SW 1271 (cell line): ENCODE data around the gene MAGED1.
A peak's percentile ranks its signal among the peaks of the same experiment; 100 is the strongest.

Source experiments
- DNase-seq, 2 experiments: peaks; one replicate each; lab custom pipeline; 2025; lab: John Stamatoyannopoulos, UW

Gene MAGED1, protein sequence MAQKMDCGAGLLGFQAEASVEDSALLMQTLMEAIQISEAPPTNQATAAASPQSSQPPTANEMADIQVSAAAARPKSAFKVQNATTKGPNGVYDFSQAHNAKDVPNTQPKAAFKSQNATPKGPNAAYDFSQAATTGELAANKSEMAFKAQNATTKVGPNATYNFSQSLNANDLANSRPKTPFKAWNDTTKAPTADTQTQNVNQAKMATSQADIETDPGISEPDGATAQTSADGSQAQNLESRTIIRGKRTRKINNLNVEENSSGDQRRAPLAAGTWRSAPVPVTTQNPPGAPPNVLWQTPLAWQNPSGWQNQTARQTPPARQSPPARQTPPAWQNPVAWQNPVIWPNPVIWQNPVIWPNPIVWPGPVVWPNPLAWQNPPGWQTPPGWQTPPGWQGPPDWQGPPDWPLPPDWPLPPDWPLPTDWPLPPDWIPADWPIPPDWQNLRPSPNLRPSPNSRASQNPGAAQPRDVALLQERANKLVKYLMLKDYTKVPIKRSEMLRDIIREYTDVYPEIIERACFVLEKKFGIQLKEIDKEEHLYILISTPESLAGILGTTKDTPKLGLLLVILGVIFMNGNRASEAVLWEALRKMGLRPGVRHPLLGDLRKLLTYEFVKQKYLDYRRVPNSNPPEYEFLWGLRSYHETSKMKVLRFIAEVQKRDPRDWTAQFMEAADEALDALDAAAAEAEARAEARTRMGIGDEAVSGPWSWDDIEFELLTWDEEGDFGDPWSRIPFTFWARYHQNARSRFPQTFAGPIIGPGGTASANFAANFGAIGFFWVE

DNA sequence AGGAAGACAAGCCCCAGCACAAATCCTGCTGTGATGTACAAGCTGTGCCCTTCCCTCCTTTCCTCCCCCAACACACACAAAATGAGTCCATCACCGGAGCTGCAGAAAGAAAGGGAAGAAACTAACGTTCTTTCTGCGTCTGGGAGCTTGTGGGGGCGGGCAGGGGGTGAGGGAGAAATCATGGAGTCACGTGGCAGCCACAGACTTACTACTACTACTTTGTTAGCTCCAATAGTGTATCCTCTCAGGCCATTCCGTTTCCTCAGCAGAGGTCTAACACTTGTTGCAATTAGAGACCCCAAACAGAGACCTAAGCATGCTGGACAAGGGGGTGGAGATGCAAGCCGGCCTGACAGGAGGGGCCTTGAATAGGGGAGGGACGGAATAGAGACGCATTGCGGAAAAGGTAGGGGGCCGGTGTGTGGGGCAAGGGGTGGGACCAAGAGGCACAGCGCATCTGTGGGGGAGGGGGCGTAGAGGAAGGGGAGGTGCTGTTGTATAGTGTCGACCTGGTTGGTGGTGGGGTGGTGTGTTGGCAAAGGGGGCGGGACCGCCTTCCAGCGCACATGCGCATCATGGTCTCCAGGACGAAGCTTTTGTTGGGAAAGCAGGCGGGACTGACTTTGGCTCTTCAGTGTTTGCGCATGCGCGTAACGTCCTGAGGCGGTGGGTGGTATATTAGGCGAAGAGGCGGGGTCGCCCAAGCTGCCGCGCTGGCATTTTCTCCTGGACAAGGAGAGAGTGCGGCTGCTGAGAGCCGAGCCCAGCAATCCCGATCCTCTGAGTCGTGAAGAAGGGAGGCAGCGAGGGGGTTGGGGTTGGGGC, at the start of gene MAGED1:
MAGED1 (plus strand) TSS at position 703 of the 825 bp plus-strand sequence. CDS start 682 bp downstream, outside the sequence.
- DNase-seq: peak; percentile 35 to 71

DNA sequence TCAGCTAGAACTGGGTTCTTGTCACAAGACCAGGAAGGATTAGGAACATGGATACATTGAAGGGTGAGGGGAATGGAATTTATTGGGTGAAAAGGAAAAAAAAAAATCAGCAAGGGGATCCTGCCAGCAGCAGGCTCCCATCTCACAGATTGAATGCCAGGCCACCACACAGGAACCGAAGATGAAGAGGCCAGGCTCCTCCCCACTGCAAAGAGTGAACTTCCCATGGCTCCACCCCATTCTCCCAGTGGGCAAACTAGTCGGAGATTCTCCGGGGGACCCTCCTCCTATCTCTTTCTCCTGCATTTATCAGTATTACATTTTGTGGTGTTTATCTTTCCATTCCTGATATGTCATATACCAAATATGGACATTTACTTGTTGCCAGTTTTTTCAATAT, 46.0 kb upstream of the MAGED1 start:
- no peak for DNase-seq

DNA sequence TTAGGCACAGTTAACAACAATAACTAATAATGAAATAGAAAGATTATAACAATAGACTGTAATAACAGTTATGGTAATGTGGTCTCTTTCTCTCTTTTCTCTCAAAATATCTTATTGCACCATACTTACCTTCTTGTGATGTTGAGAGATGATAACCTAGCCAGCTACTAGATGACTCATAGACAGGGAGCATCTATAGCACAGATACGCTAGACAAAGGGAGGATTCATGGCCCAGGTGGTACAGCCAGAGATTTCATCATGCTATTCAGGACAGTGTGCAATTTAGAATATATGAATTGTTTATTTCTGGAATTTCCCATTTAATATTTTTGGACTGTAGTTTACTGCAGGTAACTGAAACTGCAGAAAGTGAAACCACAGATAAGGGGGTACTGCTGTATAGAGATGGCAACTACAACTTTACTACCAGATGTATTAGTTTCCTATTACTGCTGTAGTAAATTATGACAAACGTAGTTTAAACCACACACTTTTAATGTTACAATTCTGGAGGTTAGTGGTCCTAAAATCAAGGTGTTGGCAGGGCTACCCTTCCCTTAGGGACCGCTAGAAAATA, 41.8 kb upstream of the MAGED1 start:
- DNase-seq: no peak

DNA sequence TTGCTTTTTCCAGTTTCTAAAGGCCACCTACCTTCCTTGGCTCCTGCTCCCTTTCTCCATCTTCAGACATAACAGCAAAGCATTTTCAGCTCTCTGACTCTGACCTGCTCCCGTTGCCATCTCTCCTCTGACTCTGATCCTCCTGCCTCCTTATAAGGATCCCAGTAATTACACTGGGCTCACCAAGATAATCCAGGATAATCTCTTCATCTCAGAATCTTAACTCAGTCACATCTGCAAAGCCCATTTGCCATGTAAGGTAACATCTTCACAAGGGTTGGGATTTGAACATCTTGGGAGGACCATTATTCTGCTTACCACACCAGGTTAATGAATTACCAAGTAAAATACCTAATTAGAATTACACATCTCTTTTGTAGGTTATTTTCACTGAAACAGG, 41.3 kb upstream of the MAGED1 start:
- DNase-seq: no peak

DNA sequence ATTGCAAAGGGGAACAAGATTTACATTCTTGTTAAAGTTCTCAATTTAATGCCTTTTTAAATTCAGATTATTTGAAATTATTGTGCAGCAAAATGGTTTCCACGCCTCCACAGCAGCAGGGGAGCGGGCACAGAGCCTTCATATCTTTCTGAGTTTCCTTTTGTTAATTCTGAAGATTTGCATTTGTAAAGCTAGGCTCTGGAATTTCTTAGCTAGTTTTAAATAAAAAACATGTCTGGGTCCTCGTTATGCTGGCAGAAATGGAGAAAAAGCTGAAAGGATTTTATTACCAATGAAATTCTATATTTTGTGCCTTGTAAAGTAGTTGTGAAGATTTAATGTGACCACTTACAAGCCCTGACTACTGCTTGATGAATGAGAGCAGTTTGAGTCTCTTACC, 40.8 kb upstream of the MAGED1 start:
- DNase-seq: no peak

DNA sequence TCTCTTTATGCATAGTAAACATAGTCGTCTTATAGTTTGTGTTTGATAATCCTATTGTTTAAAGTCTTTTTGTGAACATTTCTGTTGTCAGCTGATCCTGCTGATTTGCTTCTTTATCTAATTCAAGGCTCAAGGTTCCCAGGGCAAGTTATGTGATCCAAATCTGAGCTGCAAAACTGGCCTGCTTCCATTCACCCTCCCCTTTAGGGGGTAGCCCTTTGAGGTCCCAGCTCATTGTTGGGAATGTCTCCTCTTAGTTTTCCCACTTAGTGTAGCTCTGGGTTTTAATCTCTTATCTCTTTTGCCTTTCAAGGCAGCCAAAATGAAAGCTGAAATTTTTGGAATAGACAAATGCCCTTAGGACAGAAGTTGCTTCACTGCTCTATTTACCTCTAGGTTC, 40.2 kb upstream of the MAGED1 start:
- no peak for DNase-seq

DNA sequence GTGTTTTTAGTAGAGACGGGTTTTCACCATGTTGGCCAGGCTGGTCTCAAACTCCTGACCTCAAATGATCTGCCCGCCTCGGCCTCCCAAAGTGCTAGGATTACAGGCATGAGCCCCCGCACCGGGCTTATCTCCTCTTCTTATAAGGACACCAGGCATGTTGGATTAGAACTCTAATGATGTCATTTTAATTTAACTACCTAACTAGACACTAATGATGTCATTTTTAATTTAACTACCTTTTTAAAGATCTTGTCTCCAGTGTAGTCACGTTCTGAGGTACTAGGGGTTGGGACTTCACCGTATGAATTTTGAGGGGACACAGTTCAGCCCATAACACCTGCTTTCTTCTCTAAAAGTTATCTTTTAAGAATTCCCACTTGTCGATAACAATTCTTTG, 37.7 kb upstream of the MAGED1 start:
- DNase-seq: no peak

DNA sequence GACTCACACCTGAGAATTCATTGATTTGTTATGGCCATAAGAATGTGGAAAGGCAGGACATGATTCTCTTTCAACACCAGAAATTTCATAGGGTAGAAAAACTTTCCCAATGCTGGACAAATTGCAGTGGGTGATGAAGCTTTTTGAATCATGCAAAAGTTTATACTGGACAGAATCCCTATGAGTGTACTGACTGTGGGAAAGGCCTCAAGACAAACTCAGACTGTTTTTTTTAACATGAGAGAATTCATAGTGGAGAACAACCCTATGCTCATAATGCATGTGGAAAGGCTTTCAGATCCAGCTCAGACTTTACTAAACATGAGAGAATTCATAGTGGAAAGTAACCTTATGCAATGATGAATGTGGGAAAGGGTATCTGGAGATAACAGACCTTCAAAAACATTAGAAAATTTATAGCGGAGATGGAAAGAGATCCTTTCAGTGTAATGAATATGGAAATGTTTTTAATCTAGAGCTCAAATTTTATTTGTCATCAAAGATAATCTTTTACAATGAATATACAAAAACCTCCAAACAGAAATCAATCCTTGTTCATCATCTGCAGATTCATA, 36.2 kb upstream of the MAGED1 start:
- DNase-seq: no peak

DNA sequence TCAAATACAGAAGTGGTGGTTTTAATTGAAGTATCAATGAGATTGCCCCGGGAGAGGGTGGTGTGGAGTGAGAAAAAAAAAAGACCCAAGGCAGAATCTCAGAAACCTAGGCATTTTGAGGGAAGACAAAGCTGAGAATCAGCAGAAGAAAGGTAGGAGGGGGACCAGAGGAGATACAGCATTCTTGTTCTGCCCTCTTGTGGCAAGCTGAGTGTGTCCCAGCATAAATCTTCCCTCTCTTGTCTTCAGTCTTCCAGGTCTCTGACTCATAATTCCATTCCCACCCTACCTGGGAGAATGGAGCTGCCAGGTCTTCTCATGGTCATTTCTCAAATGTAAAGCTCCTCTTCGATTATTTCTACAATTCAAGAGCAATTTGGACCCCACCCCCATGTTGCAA, 32.7 kb upstream of the MAGED1 start:
- DNase-seq: peak in 1 of 2 experiments; percentile 0

DNA sequence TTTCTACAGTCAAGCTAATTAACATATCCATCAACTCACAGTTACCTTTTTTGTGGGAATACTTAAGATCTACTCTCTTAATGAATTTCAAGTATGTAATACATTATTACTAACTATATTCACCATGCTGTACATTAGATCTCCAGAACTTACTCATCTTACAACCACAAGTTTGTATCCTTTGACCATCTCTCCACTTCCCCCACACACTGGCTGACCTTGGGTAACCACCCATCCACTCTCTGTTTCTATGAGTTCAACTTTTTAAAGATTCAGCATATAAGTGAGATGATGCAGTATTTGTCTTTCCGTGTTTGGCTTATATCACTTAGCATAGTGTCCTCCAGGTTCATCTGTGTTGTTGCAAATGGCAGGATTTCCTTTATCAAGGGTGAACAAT, 30.5 kb upstream of the MAGED1 start:
- DNase-seq: no peak

DNA sequence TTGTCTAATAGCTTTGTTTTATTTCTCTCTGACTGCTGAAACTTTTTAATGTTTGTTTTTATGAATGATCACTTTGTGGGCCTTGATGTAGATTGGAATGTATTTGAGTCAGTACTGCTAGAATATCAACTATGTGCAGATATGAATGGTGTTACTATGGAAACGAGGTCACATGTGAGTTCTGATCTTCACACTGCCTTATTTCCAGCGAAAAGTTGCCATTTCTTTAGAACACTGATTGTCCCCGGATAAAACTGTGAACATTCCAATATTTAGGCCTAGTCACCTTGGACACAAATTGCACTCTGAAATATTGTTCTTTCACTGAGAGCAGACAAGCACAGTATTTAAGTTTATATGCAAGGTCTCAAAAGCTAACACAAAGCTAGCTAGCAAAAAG, 27.2 kb upstream of the MAGED1 start:
- DNase-seq: no peak

DNA sequence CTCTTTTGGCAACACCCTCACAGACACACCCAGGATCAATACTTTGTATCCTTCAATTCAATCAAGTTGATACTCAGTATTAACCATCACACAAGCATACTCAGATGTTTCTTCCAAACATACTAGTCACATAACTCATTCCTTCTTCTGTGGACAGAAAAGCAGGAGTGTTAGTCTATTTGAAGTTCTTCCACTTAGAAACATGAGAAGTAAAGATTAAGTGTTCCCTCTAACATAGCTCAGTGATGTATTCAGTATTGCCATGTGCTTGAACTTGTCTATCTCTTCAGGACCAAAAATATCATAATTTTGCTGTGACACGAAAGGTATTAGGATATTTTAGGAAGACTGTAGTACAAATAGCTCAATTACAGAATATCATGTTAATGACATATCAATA, 25.8 kb upstream of the MAGED1 start:
- DNase-seq: no peak

DNA sequence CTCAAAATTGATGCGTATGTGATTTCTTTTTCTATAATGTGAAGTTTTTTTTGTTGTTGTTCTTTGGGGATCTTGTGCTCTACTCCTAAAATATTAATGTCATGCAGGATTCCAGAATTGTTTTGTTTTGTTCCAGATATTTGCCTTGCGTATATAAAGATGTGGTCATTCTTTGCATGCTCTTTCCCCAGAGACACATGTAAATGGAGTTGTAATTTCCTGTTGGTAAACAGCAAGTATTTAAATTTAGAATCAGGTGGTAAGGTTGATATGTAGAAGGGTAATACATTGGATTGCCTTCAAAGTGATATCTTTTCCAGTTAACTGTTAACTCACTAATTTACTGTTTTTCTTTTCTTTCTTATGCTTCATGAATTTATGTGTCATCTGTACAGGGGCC, 23.1 kb upstream of the MAGED1 start:
- no peak for DNase-seq

DNA sequence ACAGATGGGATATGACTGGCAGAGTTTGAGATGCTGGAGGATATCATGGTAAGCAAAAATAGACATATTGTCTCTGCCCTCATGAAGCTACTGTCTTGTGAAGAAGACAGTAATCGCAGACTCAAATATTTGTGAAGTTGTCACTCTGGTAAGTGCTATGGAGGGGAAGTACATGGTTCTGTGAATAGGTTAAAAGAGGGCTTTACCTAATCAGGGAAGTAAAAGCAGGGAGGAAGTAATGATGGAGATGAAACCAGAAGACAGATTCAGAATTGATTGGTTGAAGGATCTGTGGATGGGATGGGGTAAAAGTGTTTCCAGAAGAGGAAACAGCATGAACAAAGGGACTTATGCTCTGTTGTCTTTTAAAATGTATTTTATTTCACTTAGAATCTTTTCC, 19.3 kb upstream of the MAGED1 start:
- no peak for DNase-seq

DNA sequence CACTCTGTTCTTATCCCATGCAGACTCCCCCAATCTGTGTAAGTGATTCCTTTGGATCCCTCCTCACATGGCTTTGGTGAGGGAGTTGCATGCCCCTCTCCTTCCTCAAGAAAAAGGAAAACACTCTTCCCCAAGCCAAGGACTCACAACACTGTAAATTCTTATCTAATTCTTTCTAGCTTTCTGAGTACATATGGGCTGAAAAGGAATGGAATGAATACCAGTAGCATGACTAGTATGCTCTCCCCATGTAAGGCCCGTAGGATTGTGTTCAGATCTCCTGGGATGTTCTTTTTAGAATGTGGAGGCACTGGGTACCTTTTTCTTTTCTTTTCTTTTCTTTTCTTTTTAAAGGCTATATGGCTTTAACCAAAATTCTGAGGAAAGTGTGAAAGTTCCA, 17.0 kb upstream of the MAGED1 start:
- no peak for DNase-seq

DNA sequence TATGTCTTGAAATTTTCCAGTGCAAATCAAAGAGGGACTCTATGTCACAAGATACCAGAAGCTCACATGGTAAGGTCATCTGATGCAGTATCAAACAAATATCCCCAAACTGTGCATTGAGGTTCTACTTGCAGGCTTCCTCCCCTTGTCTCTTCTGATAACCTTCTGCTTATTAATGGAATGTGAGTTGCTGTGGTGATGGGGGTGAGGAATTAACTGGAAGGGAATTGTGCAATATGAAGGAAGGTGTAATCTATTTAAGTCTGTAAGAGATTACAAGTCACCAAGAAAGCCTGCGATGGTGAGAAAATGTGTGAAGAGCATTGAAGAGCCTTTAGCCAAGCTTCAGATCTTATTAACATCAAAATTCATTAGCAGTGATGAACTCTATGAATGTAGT, 15.4 kb upstream of the MAGED1 start:
- no peak for DNase-seq

DNA sequence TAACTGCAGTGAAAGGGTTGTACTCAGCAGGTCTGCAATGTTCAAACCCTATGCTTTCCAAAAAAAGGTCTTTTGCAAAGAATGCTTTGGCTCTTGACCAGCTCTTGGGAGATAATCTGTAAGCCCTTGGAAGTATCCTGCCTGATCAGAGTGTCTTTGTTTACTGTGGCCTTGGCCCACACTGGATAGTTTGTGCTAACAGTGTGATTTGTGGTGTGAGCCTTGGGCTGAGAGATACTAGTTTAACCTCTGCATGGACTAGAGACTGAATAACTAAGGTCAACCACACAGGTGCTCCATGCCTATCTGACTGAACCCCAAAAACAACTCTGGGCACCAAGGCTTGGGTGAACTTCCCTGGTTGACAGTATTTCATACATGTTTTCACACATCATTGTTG, 3.6 kb upstream of the MAGED1 start:
- no peak for DNase-seq

DNA sequence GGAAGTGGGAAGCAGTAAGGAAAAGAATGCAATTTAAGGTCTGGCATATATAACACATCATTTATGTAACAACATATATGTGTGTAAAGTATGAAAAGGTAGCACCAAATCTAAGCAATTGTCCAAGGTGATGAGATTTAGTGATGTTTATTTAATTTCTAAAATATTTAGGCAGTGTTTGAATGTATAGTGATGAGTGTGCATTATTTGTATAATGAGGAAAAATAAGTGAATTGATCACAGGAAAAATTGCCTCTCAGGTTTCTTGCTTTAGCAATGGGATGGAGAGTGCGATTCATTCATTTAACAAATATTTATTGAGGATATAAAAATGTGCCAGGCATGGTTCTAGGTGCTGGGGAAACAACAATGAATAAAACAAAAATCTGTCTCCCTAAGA, 2.2 kb upstream of the MAGED1 start:
- no peak for DNase-seq

DNA sequence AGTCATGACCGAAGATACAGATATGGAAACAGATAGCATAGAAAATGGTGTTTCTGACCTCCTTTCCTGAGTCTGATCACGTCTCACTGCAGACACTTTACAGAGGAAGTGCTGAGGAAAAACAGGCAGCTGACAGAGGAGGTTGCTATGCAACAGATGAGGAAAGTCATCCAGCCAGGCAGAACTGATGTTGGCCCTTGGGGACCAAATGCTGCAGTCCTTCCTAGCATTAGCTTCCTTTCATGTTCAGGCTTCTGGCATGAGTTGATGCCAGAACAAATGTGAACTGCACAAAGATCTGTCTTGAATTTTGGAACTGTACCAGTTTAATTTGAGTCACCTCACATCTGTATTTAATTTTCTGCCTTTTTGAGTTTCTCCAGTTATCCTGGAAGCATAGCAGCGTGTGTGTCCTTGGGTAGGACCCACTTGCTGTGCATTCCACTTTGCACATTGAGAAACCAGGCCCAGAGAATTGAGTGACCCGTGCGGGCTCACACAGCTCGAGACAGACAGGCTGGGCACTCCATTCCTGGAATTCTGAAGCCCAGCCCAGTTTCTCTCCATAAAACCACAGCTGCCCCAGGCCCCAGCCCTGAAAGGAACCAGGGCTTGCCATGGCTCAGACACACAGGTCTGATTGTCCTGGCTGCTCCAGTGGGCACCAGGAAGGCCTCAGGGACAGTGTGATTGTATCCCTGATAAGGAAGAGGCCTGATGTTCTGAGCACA, 1.4 kb upstream of the MAGED1 start:
- DNase-seq: no peak

DNA sequence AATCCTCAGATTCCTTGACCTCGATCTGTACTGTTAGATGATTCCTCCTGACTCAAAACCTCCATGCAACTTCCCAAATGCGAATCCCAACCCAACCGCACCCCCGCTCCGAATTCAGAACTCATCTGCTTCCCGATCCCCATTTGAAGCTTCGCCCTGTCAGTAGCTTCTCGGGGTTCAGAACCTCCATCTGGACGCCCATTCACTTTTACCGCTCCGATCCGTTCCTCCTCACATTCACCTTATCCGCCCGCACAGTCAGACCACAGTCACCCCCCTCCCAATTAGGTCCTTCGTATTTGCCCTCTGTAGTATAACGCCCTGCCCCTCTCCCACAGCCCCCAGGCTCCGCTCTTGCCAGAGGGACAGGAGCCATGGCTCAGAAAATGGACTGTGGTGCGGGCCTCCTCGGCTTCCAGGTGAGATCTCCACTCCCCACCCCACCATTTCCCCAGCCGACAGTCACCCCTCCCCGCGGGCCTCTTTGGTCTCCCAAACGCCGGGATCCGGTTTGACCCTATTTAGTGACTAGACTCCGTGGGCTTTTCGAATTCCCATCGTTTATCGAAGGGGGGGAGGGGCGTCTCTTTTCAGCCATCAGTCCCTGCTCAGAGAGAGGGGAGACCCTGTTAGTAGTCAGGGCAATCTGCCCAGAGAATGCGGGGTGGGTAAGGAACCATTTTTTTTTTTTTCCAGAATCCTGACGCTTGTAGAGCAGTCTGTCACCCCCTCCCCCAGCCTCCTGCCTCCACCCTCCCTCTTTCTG, 691 bp downstream of the MAGED1 start:
- DNase-seq: no peak
